ENCODE measurements around the gene BARHL2.

BARHL2 gene

GRCh38 chr1:90716552-90717355, at the start of gene BARHL2:
TSS of gene BARHL2 (minus strand) at chr1:90717302. CDS start at chr1:90717195, 107 bp downstream.
- Mint-ChIP-seq H3K4me1 (ENCODE audit: low read depth) (peaks cover 14% of the 10 kb centered on the region), H3K9me3 (peaks cover 4% of the 10 kb centered on the region), H3K4me3 (peak within 1 kb of the TSS; percentile 66), H3K36me3 (ENCODE audit: low read depth) (peaks cover 10% of the 10 kb centered on the region), H3K27me3 (ENCODE audit: low read depth) (peaks cover 85% of the 10 kb centered on the region), H3K27ac (peak within 1 kb of the TSS; percentile 83)
- no peak for DNase-seq (ENCODE audit: low spot score)

DNA sequence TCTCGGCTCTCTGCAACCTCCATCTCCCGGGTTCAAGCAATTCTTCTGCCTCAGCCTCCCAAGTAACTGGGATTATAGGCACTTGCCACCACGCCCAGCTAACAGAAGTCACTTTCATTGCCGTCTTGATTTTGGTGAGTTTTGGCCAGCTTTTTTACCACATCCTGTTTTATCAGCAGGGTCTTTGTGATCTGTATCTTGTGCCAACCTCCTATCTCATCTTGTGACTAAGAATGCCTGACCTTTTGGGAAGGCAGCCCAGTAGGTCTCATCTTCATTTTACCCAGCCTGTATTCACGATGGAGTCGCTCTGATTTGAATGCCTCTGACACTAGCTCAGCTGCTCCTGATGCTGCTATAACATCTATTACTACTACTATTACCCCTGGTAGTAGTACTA, 46.8 kb upstream of the BARHL2 start:
- Mint-ChIP-seq H3K9me3 (no peaks in the 10 kb centered on the region), H3K27me3 (ENCODE audit: low read depth) (peaks cover 16% of the 10 kb centered on the region), H3K27ac (no peak overlapping the region), H3K4me1 (ENCODE audit: low read depth) (peaks cover 4% of the 10 kb centered on the region), H3K36me3 (ENCODE audit: low read depth) (no peaks in the 10 kb centered on the region), H3K4me3 (no peak overlapping the region)
- no peak for DNase-seq (ENCODE audit: low spot score)

- H3K4me1 Mint-ChIP-seq (ENCODE audit: low read depth): peaks cover 4% of the 10 kb centered on the region
- H3K27me3 Mint-ChIP-seq (ENCODE audit: low read depth): peaks cover 16% of the 10 kb centered on the region
- no peak overlapping the region for H3K4me3 Mint-ChIP-seq
- no peak for DNase-seq (ENCODE audit: low spot score)
- no peaks in the 10 kb centered on the region for H3K36me3 Mint-ChIP-seq (ENCODE audit: low read depth)
- H3K27ac Mint-ChIP-seq: no peak overlapping the region
- no peaks in the 10 kb centered on the region for H3K9me3 Mint-ChIP-seq
Measured at GRCh38 chr1:90763506-90763905, 46.4 kb upstream of the BARHL2 start.

- H3K9me3 Mint-ChIP-seq: no peaks in the 10 kb centered on the region
- H3K36me3 Mint-ChIP-seq (ENCODE audit: low read depth): no peaks in the 10 kb centered on the region
- no peak for DNase-seq (ENCODE audit: low spot score)
- no peak overlapping the region for H3K4me3 Mint-ChIP-seq
- no peak overlapping the region for H3K27ac Mint-ChIP-seq
- H3K4me1 Mint-ChIP-seq (ENCODE audit: low read depth): peaks cover 4% of the 10 kb centered on the region
- peaks cover 10% of the 10 kb centered on the region for H3K27me3 Mint-ChIP-seq (ENCODE audit: low read depth)
Measured at GRCh38 chr1:90761781-90762589, 44.9 kb upstream of the BARHL2 start.

GRCh38 chr1:90761156-90761555, 44.1 kb upstream of the BARHL2 start:
- no peaks in the 10 kb centered on the region for H3K9me3 Mint-ChIP-seq
- H3K4me3 Mint-ChIP-seq: no peak overlapping the region
- no peak overlapping the region for H3K27ac Mint-ChIP-seq
- peaks cover 10% of the 10 kb centered on the region for H3K27me3 Mint-ChIP-seq (ENCODE audit: low read depth)
- no peaks in the 10 kb centered on the region for H3K36me3 Mint-ChIP-seq (ENCODE audit: low read depth)
- no peak for DNase-seq (ENCODE audit: low spot score)
- H3K4me1 Mint-ChIP-seq (ENCODE audit: low read depth): peaks cover 4% of the 10 kb centered on the region

DNA sequence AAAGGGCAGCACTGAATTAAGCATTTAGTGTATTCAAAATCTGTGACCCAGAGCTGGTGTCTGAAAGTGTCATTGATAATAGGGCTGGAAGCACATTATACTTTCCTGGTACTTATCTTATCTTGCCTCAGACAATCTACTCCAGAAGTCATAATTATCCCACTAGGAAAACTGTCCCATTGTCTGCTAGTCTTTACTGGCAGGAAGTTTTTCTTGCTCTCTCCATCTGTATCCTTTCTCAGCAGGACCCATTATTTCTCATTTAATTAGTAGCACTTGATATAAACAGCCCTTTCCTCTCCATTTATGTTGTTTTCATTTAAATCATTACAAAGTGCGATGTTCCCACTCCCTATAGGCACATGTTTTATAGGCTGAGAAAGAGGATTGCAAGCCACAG, 36.5 kb upstream of the BARHL2 start:
- Mint-ChIP-seq H3K4me3 (no peak overlapping the region), H3K27ac (no peak overlapping the region), H3K27me3 (ENCODE audit: low read depth) (peaks cover 10% of the 10 kb centered on the region), H3K36me3 (ENCODE audit: low read depth) (no peaks in the 10 kb centered on the region), H3K4me1 (ENCODE audit: low read depth) (no peaks in the 10 kb centered on the region), H3K9me3 (no peaks in the 10 kb centered on the region)
- DNase-seq (ENCODE audit: low spot score): no peak

- H3K4me1 Mint-ChIP-seq (ENCODE audit: low read depth): no peaks in the 10 kb centered on the region
- no peak overlapping the region for H3K27ac Mint-ChIP-seq
- H3K9me3 Mint-ChIP-seq: no peaks in the 10 kb centered on the region
- H3K4me3 Mint-ChIP-seq: no peak overlapping the region
- H3K36me3 Mint-ChIP-seq (ENCODE audit: low read depth): no peaks in the 10 kb centered on the region
- H3K27me3 Mint-ChIP-seq (ENCODE audit: low read depth): peaks cover 15% of the 10 kb centered on the region
- no peak for DNase-seq (ENCODE audit: low spot score)
Measured at GRCh38 chr1:90748668-90749067, 31.6 kb upstream of the BARHL2 start.

GRCh38 chr1:90746857-90747256, 29.8 kb upstream of the BARHL2 start:
- Mint-ChIP-seq H3K4me1 (ENCODE audit: low read depth) (no peaks in the 10 kb centered on the region), H3K27me3 (ENCODE audit: low read depth) (peaks cover 14% of the 10 kb centered on the region), H3K27ac (no peak overlapping the region), H3K4me3 (no peak overlapping the region), H3K36me3 (ENCODE audit: low read depth) (no peaks in the 10 kb centered on the region), H3K9me3 (no peaks in the 10 kb centered on the region)
- DNase-seq (ENCODE audit: low spot score): no peak

DNA sequence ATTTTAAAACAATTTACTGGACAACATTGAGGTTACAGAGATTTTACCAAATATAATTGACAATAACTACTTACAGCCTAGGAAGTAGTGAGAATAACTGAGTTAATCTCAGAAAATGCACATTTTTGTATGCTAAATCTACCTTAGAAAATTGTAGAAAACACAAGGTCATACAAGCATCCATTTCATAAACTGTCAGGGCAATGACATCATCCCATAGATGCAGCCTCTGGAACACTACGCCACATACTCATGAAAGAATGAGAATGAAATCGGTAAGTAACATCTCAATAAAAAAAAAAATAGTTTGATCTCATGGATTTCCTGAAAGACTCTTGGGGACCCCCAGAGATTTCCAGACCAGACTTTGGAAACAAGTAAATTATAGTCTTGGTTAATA, 28.9 kb upstream of the BARHL2 start:
- H3K9me3 Mint-ChIP-seq: no peaks in the 10 kb centered on the region
- no peak for DNase-seq (ENCODE audit: low spot score)
- H3K4me3 Mint-ChIP-seq: no peak overlapping the region
- peaks cover 14% of the 10 kb centered on the region for H3K27me3 Mint-ChIP-seq (ENCODE audit: low read depth)
- no peaks in the 10 kb centered on the region for H3K4me1 Mint-ChIP-seq (ENCODE audit: low read depth)
- H3K36me3 Mint-ChIP-seq (ENCODE audit: low read depth): no peaks in the 10 kb centered on the region
- no peak overlapping the region for H3K27ac Mint-ChIP-seq

DNA sequence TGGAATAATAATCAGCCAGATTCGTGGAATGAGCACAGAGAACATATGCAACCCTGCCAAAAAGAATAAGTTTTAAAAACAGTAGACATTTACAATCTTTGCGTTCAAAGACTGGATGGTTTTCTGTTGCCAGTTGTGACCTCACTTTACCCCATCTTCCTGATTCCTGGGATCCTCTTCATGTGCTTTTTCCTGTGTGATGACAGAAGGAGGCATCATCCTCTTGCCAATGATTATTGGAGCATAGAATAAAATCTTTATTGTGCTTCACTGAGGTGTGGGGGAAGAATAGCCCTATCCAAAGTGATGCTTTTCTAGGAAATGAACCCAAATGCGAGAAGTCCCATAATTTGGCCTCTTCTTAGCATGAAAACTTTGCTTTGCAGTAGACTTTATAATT, 15.0 kb upstream of the BARHL2 start:
- Mint-ChIP-seq H3K27me3 (ENCODE audit: low read depth) (peaks cover 76% of the 10 kb centered on the region), H3K4me1 (ENCODE audit: low read depth) (peaks cover 17% of the 10 kb centered on the region), H3K9me3 (no peaks in the 10 kb centered on the region), H3K36me3 (ENCODE audit: low read depth) (peaks cover 3% of the 10 kb centered on the region), H3K4me3 (no peak overlapping the region), H3K27ac (no peak overlapping the region)
- no peak for DNase-seq (ENCODE audit: low spot score)

- Mint-ChIP-seq H3K27me3 (ENCODE audit: low read depth) (peaks cover 82% of the 10 kb centered on the region), H3K9me3 (no peaks in the 10 kb centered on the region), H3K27ac (no peak overlapping the region), H3K36me3 (ENCODE audit: low read depth) (peaks cover 3% of the 10 kb centered on the region), H3K4me1 (ENCODE audit: low read depth) (peaks cover 17% of the 10 kb centered on the region), H3K4me3 (no peak overlapping the region)
- no peak for DNase-seq (ENCODE audit: low spot score)
Measured at GRCh38 chr1:90731382-90732050, 14.4 kb upstream of the BARHL2 start.

DNA sequence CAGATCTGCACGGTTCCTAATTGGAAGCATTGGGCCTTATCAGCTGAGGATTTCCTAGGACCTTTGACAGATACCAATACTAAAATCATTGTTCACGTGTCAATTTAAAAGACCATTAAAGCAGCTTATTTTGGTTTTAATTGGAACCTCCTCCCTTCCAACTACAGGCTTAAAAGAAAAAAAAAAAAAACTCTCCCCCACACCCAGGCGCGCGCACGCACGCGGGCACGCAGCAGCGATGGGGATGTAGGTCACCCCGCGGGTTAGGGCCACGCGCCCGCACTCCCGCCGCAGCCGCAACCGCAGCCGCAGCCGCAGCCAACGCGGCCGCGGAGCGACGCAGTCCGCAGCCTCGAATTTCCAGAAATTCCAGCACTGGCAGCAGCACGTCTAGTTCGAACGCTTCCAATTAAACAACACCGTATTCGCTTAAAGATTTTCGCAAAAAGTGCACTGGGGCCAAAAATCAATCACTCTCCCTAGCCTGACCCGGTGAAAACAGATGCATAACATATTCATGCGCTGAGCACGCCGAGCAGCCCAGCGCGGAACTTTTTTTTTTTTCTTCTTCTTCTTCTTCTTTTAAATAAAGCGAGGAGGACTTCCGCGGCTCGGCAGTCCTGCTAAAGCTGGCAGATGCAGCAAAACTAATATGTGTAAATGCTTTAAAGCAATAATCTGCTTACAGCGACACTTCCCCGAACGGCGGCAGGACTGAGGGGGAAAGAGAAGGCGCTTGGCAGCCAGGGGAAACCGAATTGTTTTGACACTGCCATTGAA, 13.3 kb upstream of the BARHL2 start:
- H3K9me3 Mint-ChIP-seq: peaks cover 8% of the 10 kb centered on the region
- H3K4me3 Mint-ChIP-seq: peak overlapping the region; percentile 62
- peaks cover 89% of the 10 kb centered on the region for H3K27me3 Mint-ChIP-seq (ENCODE audit: low read depth)
- peaks cover 21% of the 10 kb centered on the region for H3K4me1 Mint-ChIP-seq (ENCODE audit: low read depth)
- H3K27ac Mint-ChIP-seq: peak overlapping the region; percentile 76
- no peak for DNase-seq (ENCODE audit: low spot score)
- H3K36me3 Mint-ChIP-seq (ENCODE audit: low read depth): peaks cover 6% of the 10 kb centered on the region

- peaks cover 6% of the 10 kb centered on the region for H3K36me3 Mint-ChIP-seq (ENCODE audit: low read depth)
- H3K4me1 Mint-ChIP-seq (ENCODE audit: low read depth): peaks cover 21% of the 10 kb centered on the region
- no peak for DNase-seq (ENCODE audit: low spot score)
- H3K9me3 Mint-ChIP-seq: peaks cover 8% of the 10 kb centered on the region
- peaks cover 91% of the 10 kb centered on the region for H3K27me3 Mint-ChIP-seq (ENCODE audit: low read depth)
- H3K4me3 Mint-ChIP-seq: peak overlapping the region; percentile 37
- no peak overlapping the region for H3K27ac Mint-ChIP-seq
Measured at GRCh38 chr1:90729504-90730242, 12.6 kb upstream of the BARHL2 start.
